GM21367 (cell line): ENCODE results near the gene PTDSS2.
"Not testable (repeated sequence)": the region's sequence is repeated elsewhere in the genome, so short reads cannot be mapped to it uniquely, and the experiment has no call there.

ENCODE experiments used
- ATAC-seq: cut with Tn5 transposase; IDR thresholded peaks from one replicate; pipeline ENCODE4 v1.9.1; 2021; ENCODE audit not compliant: unreplicated experiment

Gene PTDSS2

DNA sequence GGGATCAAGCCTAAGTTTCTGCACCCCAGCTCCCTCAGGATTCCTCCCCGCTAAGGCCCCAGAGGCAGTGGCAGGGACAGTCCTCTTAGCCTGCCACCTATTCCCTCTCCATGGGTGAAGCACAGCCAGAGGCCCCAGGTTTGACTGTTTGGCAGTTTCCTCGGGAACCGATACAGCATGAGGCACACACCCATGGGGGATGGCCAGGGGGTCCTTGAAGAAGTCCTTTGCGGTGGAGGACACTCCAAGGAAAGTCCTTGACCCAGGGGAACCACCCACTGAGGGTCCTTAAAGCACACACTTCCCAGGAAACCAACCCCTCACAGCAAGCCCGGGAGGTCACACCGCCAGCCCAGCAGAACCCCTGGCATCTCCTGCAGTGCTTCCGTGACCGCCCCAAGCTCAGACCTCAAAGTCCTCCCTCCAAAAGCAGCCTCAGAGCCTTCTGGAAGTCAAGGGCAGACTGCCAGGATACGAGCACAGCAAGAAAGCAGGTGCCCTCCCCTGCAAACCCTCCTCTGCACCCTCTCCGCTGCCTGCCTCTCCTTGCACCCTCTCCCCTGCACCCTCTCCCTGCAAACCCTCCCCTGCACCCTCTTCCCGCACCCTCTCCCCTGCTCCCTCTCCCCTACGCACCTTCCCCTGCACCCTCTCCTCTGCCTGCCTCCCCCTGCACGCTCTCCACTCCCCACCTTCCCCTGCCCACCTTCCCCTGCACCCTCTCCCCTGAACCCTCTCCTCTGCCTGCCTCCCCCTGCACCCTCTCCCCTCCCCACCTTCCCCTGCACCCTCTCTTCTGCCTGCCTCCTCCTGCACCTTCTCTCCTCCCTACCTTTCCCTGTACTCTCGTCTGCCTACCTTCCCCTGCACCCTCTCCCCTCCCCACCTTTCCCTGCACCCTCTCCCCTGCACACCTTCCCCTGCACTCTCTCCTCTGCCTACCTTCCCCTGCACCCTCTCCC lies 36.7 kb upstream of the PTDSS2 start:
- ATAC-seq: no peak

DNA sequence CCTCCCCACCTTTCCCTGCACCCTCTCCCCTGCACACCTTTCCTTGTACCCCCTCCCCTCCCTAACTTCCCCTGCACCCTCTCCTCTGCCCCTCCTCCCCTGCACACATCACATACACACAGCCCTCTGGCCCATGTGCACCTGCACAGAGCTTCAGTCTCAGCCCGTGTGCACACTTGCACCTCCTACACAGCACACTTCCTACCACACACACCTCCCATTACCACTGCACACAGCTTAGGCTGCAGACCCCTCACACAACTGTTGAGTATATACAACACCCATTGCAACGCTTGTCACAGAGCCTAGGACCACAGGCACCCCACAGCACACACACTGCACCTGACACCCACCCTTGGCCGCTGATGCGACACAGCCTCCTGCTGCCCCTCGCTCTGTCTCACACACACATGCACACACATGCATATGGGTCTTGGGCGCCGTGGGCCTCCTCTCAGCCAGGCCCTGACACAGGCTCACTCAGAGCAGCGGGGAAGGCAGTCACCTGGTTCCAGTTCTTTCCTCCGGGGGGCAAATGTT lies 35.7 kb upstream of the PTDSS2 start:
- ATAC-seq: no peak

DNA sequence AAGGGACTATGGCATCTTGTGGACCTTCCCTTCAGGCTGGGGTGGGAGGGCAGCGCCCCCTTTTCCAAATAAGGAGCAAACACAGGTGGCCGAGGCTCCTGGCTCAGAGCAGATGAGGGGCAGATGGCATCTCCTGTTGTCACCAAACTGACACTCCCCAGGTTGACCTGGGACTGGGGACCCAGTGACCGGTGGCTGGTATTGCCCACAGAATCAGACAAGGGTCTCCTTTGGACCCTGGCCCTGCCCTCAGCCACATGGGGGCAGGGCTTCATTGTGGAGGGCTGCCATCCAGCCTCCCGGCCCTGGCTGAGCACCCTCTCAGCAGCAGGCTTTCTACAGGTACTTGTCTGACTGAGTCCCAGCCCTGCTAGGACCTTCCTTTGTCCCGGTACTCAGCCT lies 34.4 kb upstream of the PTDSS2 start:
- no peak for ATAC-seq

DNA sequence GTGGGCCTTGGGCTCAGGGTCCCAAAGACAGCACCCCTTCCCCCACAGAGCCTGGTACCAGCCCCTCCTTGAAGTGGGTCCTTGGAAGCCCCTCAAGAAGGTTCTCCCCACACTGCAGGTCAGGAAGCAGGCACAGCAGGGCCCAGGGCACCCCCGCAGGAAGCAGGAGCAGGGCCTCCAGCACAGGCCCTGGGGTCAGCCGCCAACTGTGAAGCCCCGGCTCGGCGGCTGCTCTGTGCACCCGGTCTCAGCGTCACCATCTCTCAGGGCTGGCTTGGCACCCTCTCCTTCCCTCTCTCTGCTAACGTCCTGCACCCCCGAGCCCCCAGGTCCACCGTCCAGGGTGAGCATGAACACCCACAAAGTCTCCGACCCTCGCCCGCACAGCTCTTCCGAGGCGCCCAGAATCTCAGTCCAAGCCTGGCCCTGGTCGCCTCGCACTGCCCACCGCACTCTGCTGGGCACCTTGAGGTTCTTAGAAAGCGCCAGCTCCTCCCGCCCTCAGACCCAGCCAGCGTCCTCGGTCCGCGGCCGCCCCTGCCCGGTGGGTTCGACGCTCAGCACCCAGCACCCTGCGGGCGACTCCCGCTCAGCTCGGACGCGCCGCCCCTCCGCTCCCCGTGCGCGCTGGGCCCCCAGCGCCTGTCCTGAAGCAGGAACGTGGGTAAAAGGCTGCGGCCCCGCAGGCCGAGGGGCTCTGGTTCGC lies 33.9 kb upstream of the PTDSS2 start:
- no peak for ATAC-seq

DNA sequence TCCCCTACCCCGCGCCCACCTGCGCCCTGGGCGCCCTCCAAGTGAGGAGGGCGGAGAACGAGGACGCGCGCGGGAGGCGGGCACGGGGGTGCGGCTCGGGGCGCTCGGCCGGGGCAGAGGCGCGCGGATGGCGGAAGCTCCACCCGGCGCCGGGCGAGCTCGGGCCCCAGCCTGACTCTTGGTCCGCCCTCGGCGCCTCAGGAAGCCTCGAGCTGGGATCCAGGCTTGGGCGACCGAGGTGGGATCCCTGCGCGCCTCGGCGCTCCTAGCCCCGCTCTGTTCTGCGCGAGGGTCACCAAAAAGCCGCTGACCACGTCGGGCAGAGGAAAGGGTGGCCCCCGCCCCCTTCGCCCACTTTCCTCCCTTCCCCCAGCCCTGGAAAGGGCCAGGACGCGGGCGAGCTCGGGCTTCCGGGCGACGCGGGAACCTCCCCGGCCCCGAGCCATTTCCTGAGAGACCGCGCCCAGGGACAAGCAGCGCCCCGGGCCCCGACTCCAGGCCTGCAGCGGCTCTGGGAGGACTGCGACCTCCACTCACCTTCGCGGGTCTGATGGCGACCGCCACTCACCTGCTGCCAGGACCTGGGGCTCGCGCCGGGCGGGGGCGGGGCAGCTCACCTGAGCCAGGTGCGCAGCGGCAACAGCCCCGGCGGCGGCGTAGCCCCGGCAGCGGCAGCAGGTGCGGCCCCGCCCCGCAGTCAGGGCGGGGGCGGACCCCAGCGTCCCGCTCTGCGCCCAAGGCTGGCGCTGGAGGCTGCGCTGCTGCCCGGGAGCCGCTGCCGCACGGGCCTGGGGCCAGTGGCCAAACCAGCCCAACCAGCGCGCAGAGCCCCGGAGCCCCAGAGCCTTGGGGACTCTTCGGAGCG lies 33.1 kb upstream of the PTDSS2 start:
- ATAC-seq: no peak

DNA sequence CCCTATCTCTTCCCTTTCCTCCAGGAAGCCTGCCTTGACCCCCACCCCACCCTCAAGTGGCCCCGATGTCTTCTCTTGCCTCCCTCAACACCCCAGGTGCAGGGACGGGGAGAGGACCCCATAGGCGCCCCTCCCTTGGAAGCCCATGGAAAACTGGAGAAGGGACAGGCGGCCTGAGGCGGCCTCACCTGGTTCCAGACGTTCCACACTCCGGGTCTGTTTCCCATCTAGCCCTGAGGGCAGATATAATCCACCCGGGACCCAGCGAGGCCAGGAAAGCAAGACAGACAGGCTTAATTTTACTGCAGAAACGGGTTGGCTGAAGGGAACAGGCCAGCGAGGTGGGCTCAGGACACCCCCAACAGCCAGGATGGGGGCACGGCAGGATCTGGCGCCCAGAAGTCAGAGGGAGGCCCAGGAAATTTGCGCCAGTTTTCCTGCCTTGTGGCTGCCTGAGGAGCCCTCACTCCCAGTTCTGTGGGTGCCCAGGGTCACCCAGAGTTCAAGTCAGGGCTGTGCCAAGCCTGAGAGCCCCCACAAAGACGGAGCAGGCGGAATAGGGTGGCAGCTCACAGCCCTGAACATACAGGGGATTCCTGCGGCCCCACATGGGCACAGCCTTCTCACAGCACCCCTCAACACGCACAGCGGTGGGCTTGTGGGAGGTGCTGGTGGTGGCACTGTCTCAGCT lies 32.3 kb upstream of the PTDSS2 start:
- ATAC-seq: no peak

DNA sequence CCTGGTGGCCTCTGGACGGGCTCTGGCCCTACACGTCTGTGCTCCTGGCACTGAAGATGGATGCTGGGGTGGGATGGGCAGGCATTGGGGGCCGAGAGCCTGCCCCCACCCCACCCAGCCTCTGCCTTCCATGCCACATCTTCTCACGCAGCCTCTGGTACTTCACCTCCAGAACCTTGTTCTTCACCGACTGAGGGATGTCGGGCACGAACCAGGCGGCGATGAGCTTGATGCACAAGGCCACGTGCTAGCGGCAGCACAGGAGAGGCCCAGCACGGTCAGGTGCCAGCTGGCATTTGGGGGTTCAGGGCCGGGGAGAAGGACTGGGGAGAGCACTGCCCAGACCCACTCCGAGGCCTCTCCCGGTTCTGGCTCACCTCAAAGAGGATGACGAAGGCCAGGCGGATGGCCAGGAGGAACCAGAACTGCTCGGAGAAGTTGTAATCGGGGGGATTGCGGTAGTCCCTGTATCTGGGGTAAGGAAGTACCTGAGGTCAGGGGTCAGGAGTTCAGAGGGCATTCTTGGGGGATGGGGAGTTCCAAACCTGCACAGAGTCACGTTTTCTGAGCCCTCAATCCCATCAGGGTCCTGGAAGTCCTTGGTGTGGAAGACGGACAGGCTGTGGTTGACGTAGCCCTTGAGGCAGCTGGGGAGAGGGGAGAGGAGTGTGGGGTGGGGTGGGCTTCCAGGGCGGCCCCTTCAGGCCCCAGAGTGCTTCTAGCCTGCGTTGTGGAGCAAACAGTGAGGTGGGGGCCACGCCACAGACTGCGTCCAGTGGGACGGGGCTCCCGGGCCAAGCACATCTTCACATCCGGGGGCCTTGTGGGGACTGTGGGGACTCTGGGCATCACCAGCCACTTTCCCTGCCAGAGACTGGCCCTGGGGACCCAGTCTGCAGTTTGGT lies 31.5 kb upstream of the PTDSS2 start:
- no peak for ATAC-seq

DNA sequence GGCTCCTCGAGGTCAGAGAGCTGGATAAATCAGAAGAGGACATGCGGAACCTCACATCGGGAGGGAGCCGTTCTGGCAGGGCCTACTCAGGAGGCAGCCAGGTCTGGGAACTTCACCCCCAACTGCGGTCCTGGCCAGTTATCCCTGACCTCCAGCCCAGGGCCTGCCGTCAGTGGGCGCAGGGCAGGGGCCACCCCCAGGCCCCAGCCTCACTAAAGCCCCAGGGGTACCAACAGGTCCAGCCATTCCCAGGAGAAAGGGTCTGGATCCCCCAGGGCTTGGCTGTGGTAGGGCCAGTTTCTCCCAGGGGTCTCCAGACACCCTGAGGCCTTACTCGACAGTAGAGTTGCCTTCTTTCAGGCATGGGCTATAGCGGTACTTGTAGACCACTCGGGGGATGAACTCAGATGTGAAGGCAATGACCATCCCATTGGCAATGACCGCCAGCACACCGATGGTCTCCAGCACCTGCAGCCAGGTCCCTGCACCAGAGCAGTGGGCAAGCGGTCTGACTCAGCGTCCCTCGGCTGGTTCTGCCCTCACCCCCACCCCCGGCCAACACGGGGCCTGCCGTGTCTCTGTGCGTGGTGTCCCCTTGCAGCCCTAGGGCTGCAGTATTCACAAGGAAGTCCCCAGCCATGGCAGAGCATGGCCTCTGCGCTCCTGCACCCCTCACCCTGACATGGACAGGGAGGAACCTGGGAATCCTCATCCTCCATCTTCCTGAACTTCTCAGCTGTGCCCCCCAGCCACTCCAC lies 30.7 kb upstream of the PTDSS2 start:
- no peak for ATAC-seq

DNA sequence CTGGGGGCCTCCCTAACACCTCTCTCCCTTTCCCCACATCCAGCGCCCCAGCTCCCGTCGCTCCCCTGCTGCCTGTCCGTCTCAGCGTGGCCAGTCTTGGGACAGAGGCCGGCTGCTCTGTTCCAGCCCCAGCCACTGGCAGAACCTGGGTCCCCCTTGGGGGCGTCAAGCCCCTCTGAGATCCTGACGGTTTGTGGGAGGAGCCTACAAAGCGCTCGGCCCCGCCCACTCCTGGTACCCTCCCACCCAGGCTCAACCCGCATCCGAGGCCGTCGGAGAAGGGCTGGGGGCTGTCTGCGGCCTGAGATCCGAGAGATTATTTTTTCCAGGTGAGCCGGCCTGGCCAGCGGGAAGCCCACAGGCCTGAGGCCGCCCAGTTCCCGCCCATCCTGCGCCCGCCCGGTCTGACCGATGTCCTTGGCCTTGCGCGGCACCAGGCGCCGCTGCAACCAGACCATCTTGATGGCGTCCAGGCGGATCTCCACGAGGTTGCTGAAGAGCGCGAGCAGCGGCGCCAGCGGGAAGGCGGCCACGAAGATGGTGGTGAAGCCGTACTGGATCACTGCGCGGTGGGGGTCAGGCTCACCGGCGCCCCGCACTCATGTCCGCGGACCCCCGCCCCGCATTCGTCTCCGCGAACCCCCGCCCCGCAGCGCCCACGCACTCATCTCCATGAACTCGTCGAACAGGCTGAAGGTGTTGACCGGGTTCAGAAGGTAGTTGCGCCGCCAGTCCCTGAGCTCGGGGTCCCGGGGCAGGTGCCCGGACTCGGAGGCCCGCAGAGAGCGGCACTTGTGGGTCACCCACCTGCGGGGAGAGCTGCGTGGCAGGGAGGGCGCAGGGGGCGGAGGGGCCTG lies 29.8 kb upstream of the PTDSS2 start:
- ATAC-seq: no peak

DNA sequence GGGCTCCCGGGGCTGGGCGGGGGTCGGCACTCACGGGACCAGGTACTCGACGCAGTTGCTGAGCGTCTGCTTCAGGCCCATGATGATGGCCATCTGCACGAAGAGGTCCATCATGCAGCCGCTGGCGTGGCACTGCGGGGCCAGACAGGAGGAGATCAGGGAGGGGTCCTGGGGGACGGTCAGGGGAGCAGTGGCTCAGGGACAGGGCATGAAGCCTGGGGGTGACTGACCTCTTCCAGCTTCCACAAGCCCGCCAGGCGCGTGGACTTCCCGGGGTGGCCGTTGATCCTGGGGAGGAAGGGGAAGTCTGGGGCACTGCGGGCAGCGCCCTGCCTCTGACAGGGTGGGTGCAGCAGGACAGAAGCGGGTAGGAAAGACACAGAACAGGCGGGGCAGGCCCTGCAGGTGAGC lies 29.2 kb upstream of the PTDSS2 start:
- no peak for ATAC-seq

DNA sequence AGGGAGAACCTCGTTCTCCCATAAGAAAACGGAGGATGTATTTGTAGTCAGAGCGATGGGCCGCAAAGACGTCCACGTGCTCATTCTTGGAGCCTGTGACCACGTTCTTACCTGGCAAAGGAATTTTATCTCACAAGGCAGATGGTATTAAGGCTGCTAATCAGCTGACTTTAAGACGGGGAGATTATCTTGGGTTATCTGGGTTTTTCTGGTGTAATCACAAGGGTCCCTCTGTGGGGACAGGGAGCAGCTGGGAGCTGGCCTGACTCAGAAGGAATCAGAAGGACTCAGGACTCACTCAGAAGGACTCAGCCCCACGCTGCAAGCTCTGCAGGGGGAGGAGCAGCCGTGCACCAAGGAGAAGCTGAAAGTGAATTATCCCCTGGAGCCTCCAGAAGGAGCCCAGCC lies 27.8 kb upstream of the PTDSS2 start:
- ATAC-seq: no peak

DNA sequence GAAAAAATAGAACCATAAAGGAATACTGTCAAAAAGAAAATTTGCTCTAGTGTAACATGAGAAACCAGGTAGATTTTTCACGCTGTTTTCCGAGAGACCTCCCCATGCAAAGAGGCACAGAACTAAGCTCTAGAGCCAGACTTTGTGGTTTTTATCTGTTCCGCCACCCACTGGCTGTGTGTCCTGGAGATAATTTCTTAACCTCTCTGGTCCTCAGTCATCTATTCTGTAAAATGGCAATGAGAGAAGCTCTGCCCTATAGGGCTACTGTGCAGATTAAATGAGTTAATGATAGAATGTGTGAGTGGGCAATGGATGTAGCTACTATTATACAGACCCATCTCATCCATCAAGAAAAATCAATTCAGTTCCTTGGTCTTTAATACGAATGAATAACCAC lies 25.8 kb upstream of the PTDSS2 start:
- no peak for ATAC-seq

DNA sequence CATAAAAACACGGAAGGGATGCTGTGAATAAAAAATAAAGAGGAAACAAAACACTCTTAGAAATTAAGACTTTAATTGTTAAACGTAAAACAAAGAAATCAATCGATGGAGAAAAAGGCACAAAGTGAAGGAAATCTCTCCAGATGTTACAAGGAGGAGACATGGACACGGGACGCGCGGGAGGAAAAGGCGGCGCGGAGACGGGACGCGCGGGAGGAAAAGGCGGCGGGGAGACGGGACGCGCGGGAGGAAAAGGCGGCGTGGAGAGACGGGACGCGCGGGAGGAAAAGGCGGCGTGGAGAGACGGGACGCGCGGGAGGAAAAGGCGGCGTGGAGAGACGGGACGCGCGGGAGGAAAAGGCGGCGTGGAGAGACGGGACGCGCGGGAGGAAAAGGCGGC lies 25.3 kb upstream of the PTDSS2 start:
- not testable (repeated sequence) for ATAC-seq

DNA sequence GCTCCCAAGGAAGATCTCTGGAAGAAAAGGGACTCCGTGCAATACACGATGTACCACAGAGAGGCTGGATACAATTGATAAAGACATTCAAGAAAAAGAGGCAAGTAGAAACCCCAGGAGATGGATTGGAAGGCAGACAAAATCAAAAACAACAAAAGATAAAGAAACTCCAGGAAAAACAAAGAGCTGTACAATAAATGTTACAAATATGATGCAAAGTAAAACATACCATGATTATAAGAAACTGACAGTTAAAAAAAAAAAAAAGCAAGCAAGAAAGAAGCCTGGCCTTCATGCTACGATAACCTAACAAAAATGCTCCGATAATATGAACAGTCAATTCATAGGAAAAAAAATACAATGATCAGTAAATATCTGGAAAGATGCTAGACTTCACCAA lies 24.8 kb upstream of the PTDSS2 start:
- no peak for ATAC-seq

DNA sequence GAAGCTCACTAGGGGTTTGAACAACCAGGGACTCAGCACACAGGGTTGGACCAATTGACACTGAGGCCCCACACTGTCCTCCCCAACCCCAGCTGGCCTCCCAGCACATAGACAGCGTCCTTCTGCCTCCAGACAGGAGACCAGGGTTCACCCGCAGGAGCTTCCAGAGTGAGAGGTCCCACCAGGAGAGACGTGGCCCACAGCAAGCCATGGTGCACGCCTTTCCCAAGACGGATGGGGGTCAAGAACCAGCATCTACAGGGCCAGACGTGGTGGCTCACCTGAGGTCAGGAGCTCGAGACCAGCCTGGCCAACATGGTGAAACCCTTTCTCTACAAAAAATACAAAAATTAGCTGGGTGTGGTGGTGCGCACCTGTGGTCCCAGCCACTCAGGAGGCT lies 23.2 kb upstream of the PTDSS2 start:
- no peak for ATAC-seq

DNA sequence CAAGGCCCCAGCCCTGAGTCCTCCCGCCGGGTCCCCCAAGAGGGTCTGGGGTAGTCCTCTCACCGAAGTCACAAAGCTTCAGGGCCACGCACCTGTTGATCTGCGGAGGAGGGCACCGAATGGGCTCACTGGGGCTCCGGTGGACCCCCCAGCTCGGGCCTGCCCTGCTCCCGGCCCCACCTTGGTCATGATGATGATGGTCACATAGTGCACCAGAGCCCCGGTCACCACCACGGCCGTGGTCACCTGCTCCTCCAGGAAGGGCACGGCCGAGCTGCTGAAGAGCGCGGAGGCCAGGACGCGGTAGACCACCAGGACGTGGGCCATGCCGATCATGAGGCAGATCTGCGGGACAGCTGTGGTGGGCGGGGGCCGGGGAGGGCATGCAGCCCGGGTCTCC lies 21.8 kb upstream of the PTDSS2 start:
- no peak for ATAC-seq

DNA sequence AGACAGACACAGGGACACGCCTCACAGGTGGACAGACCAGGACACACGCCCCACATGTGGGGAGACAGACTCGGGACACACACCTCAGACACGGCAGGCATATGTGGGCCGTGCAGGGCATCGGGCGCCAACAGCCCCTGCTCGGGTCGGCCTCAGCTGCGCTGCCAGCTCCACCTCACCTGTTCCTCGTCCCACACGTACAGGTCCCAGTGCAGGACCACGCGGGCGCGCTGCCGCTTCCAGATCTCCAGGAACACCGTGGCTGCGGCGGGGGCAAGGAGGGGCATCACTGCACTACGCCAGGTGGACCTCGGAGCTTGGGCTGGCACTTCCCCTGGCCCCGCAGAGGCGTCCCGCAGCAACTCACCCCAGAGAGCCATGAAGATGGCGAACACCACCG lies 20.7 kb upstream of the PTDSS2 start:
- ATAC-seq: no peak

DNA sequence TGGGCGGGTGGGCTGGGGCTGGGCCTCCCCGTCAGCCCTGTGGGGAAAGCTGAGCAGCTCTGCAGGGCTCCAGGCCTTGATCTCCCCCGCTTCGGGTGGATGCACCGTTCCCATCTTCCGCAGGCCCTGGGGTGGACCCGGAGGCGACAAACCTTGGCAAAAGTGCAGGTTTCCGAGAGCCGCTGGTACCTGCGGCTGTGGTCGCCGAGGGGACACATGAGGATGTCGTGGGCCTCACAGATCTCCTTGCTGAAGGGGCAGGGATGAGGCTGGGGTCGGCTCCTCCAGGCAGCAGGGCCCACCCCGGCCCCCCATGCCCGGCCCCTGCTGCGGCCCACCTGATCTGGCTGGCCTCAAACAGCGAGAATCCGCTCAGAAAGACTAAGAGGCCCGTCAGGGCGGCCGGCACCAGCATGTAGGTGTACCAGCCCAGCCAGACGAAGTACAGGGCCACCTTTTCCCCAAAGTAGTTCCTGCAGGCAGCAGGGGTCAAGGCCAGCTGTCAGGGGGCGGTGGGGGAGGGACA lies 20.1 kb upstream of the PTDSS2 start:
- ATAC-seq: no peak
